Adrenal gland (tissue), 12 donors: Measurements from ENCODE around the gene SARS1. TPM values are rescaled to one million over a fixed set of nuclear protein-coding genes. Genes with fewer than 3 reads are reported as not detected.

Experiments
- DNase-seq, 7 donors: peaks; one replicate each; pipeline ENCODE4 v3.0.0-alpha.2; 2019 to 2020
- H3K27ac ChIP-seq, 5 donors: fragments of 200-600 bp; sonication (generic) in 4 of 5; 1 replicate in 3 of 5; 2 replicates in 2 of 5; pipeline versions ENCODE4 v1.5.1 to v1.8.0; 2016 to 2020; ENCODE audit warnings: mild to moderate bottlenecking in 1 of 5
- H3K27me3 ChIP-seq: fragments of 200-600 bp; 2 replicates; pipeline ENCODE4 v1.8.0; 2021
- H3K36me3 ChIP-seq, 2 donors: fragments of 200-600 bp; replicated peaks in 1 of 2; 1 replicate in 1 of 2; 2 replicates in 1 of 2; pipeline versions ENCODE4 v1.5.1 to v1.8.0; 2018 to 2022
- H3K4me1 ChIP-seq, 2 donors: fragments of 200-600 bp; replicated peaks in 1 of 2; 1 replicate in 1 of 2; 2 replicates in 1 of 2; pipeline versions ENCODE4 v1.5.1 to v1.8.0; 2018 to 2021
- H3K4me3 ChIP-seq, 4 donors: fragments of 200-600 bp; sonication (generic) in 3 of 4; one replicate each; pipeline ENCODE4 v1.5.1; 2016 to 2018
- H3K9me3 ChIP-seq, 3 donors: fragments of 200-600 bp; sonication (generic) in 1 of 3; replicated peaks in 1 of 3; 1 replicate in 2 of 3; 2 replicates in 1 of 3; pipeline versions ENCODE4 v1.5.1 to v1.8.0; 2016 to 2021
- POLR2A ChIP-seq, 2 donors: fragments of 450-650 bp; IDR thresholded peaks; one replicate each; pipeline ENCODE4 v1.6.1; 2017; ENCODE audit warnings: antibody characterized with exemption in 2 of 2, mild to moderate bottlenecking in 2 of 2, moderate library complexity in 1 of 2
- WGBS, 4 donors: extraction: QIAGEN DNeasy Blood & Tissue Kit in 2 of 4; methylation state at CpG; one replicate each; pipeline versions ENCODE4 v1.1.5 to v1.1.7; 2013 to 2017; 5-methylcytosine and 5-hydroxymethylcytosine counted together
- intact Hi-C, 2 donors: fragments of 100-400 bp; cut with DNase I; formaldehyde crosslinking; loops; one replicate each; pipeline versions ENCODE4 v1.14.1 to v1.15.0; 2022 to 2023
- polyA plus RNA-seq, 3 donors: library from polyadenylated mRNA; stranded (reverse); fragments of 200-250 nt in 2 of 3; fragments of 350-450 nt in 1 of 3; fragmentation: Illumina TruSeq in 1 of 3; extraction: RNeasy Lipid Tissue Mini Kit (QIAGEN cat#74804) in 1 of 3; gene quantifications; one replicate each; pipeline ENCODE4 v1.2.3, GENCODE V29; 2013 to 2014
- total RNA-seq, 9 donors: library from RNA; depleted of rRNA in 4 of 9; stranded (reverse); fragments of >200 nt in 4 of 9; fragments of 120-200 nt in 1 of 9; fragmentation: NEBNext Ultra II Directional in 1 of 9; extraction: Animal tissue kit (Norgen Biotek cat#: 25700) in 1 of 9; gene quantifications; one replicate each; pipeline versions ENCODE4 v1.1.0 to v1.2.4, GENCODE V29; 2013 to 2023
- TF ChIP-seq, protein P1 (sequence below), 6 experiments: fragments of 450-650 bp in 4 of 6; fragments of 200-600 bp in 2 of 6; sonication (generic) in 1 of 6; IDR thresholded peaks; 1 replicate in 5 of 6; 2 replicates in 1 of 6; pipeline versions ENCODE4 v1.5.1 to v1.8.0; 2016 to 2021; ENCODE audit warnings: antibody characterized with exemption in 6 of 6, mild to moderate bottlenecking in 2 of 6, moderate library complexity in 1 of 6
- donor health status: healthy with polysubstance abuse.
- donor health status: Bipolar disorder and iron deficiency.
- donor health status: DM: yes; HTN: yes; CAD: no.
- donor health status: DM: no; HTN: no; CAD: no.
- donor health status: DM: no; HTN: no; CAD: no.
- donor health status: DM: yes; HTN: yes; CAD: no.

Gene SARS1
- total and polyA plus RNA-seq, 12 donors: 64.3 to 216 (median 152) TPM

DNA sequence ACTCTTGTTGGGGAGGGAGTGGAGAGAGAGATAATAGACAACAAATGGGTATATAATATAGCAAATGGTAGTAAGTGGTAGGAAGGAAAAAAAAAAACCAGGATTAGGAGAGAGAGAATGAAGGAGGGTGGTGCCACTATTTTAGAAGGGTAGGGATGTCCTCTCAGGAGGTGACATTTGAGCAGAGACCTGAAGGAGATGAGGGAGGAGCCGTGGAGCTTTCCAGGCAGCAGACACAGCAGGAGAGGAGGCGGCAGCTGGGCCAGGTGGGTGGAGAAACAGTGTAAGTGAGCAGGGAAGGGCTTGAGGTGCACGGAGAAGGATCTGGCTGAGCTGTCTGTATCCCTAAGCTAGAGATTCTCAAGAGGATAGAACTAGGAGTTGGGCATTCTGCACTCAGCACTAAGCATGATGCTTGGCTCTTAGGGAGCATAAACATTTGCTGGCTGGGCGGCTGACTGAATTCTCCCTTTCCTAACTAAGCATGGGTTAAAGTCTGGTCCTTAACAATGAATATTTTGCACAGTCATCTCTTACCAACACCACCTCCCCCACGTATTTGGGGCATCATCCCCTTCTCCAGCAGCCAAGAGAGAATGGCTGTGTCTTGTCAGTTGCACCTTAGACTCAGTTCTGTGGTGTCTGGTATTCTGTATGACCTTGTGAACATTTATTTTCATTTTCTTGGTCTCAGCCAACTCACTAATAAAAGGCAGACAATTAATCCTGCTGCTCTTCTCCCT, 27.6 kb upstream of the SARS1 start:
- H3K4me1 ChIP-seq: peaks cover 0 to 9% of the 10 kb centered on the region in 2 donors
- no peaks in the 10 kb centered on the region for H3K27me3 ChIP-seq
- intact Hi-C loops: no loop called here
- no peak for DNase-seq
- TF ChIP-seq POLR2A (IDR thresholded peaks at IDR 0.05): no peak
- TF ChIP-seq, protein P1, sequence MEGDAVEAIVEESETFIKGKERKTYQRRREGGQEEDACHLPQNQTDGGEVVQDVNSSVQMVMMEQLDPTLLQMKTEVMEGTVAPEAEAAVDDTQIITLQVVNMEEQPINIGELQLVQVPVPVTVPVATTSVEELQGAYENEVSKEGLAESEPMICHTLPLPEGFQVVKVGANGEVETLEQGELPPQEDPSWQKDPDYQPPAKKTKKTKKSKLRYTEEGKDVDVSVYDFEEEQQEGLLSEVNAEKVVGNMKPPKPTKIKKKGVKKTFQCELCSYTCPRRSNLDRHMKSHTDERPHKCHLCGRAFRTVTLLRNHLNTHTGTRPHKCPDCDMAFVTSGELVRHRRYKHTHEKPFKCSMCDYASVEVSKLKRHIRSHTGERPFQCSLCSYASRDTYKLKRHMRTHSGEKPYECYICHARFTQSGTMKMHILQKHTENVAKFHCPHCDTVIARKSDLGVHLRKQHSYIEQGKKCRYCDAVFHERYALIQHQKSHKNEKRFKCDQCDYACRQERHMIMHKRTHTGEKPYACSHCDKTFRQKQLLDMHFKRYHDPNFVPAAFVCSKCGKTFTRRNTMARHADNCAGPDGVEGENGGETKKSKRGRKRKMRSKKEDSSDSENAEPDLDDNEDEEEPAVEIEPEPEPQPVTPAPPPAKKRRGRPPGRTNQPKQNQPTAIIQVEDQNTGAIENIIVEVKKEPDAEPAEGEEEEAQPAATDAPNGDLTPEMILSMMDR (IDR thresholded peaks at IDR 0.05): no peak
- H3K27ac ChIP-seq: peak overlapping the region in 2 of 5 donors; percentile 26 to 55
- H3K4me3 ChIP-seq: no peak overlapping the region
- H3K36me3 ChIP-seq: no peaks in the 10 kb centered on the region
- no peaks in the 10 kb centered on the region for H3K9me3 ChIP-seq
- 66 to 78% (median 73%) methylated on average over 5 of the region's 5 CpGs for WGBS, 4 donors

DNA sequence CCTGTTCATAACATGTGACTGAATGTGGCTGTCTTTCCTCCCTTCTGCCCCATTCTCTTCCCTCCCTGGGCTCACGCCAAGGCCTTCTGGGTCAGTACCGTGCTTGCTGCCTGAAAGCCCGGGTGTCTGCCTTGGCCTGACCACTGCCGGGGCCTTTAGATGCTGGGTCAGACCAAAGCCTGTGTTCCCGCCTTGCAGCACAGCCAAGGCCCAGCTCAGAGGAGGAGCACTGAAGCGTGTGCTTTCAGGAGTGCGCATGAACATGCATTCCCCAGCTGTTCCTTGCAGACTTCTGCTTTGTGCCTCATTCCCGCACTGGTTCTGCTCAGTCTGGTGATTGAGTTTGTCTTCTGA, 27.0 kb upstream of the SARS1 start:
- Histone ChIP-seq H3K4me3 (no peak overlapping the region), H3K36me3 (no peaks in the 10 kb centered on the region), H3K4me1 (peaks cover 0 to 9% of the 10 kb centered on the region in 2 donors), H3K9me3 (no peaks in the 10 kb centered on the region), H3K27me3 (no peaks in the 10 kb centered on the region), H3K27ac (peak overlapping the region in 2 of 5 donors; percentile 26 to 55)
- WGBS, 4 donors: 42 to 61% (median 49%) methylated on average over 7 to 8 of the region's 8 CpGs
- intact Hi-C loops: no loop called here
- DNase-seq: peak in 6 of 7 donors; percentile 40 to 74 (median 50)
- TF ChIP-seq, protein P1 (IDR thresholded peaks at IDR 0.05): no peak
- TF ChIP-seq POLR2A (IDR thresholded peaks at IDR 0.05): no peak

DNA sequence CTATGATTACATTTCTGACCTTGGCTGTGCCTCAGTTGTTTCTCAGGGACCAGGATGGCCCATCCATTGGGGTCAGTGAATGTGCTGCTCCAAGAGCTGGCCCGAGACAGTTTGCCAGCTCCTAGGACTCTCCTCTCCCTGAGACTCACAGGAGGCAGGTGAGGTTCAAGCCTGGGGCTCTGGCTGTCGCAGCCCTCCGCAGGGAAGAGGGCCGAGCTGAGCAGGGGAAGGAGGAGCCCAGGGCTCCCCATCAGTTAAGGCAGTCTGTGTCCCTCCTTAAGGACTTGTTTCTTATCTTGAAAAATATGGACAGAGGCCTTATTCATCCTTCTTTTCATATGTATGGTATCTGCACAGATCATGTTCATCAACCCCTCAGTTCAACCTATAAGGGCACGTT, 26.6 kb upstream of the SARS1 start:
- peak overlapping the region in 2 of 5 donors; percentile 26 to 55 for H3K27ac ChIP-seq
- intact Hi-C loops: no loop called here

DNA sequence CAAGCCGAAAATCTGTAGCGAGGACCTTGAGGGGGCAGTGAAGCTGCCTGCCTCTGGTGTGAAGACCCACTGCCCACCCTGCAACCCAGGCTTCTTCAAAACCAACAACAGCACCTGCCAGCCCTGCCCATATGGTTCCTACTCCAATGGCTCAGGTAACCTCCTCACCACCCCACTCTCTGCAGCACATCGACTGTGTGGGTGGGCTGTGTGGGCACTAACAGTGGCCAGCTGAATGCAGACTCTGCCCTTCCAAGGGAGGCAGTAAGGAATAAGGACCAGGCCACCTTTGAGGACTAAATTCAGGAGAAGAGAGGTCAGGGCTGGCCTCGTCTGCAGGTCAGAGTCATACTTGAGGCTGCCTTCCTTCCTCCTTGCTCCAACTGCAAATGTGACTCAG, 25.5 kb upstream of the SARS1 start:
- 84 to 92% (median 89%) methylated on average over 3 to 4 of the region's 4 CpGs for WGBS, 4 donors
- intact Hi-C loops: no loop called here
- H3K27ac ChIP-seq: no peak overlapping the region

More for the DNA sequence above, 26.6 kb upstream of the SARS1 start:
- Histone ChIP-seq H3K36me3 (no peaks in the 10 kb centered on the region), H3K4me1 (peaks cover 0 to 9% of the 10 kb centered on the region in 2 donors), H3K27me3 (no peaks in the 10 kb centered on the region), H3K4me3 (no peak overlapping the region), H3K9me3 (no peaks in the 10 kb centered on the region)
- 80 to 89% (median 85%) methylated on average over 4 to 5 of the region's 5 CpGs for WGBS, 4 donors
- no peak for DNase-seq
- TF ChIP-seq, protein P1 (IDR thresholded peaks at IDR 0.05): no peak
- no peak for TF ChIP-seq POLR2A (IDR thresholded peaks at IDR 0.05)

More for the DNA sequence above, 25.5 kb upstream of the SARS1 start:
- peaks cover 0 to 9% of the 10 kb centered on the region in 2 donors for H3K4me1 ChIP-seq
- DNase-seq: no peak
- H3K9me3 ChIP-seq: no peaks in the 10 kb centered on the region
- no peaks in the 10 kb centered on the region for H3K36me3 ChIP-seq
- H3K27me3 ChIP-seq: no peaks in the 10 kb centered on the region
- no peak overlapping the region for H3K4me3 ChIP-seq
- TF ChIP-seq, protein P1 (IDR thresholded peaks at IDR 0.05): no peak
- TF ChIP-seq POLR2A (IDR thresholded peaks at IDR 0.05): no peak
